GM20431 (cell line): Measurements from ENCODE around the gene CSGALNACT2.
"Not testable (repeated sequence)": the region's sequence is repeated elsewhere in the genome, so short reads cannot be mapped to it uniquely, and the experiment has no call there.

Experiments used
- in situ Hi-C: fragments of 300-500 bp; cut with MseI, MboI; formaldehyde crosslinking; loops from one replicate; pipeline ENCODE4 v1.15.0; 2020; ENCODE audit warnings: low sequenced_read_pairs; ENCODE audit not compliant: unreplicated experiment

The CSGALNACT2 gene

GRCh38 chr10:43209074-43209455 lies 70.8 kb downstream of the CSGALNACT2 start:
- in situ Hi-C loops: no loop called here

GRCh38 chr10:43209651-43210141 lies 71.5 kb downstream of the CSGALNACT2 start:
- in situ Hi-C loops: no loop called here

- in situ Hi-C loops: no loop called here
Observed at GRCh38 chr10:43210556-43210955, 72.3 kb downstream of the CSGALNACT2 start.

GRCh38 chr10:43211030-43211429 lies 72.8 kb downstream of the CSGALNACT2 start:
- in situ Hi-C loops: no loop called here

GRCh38 chr10:43211431-43212042 lies 73.3 kb downstream of the CSGALNACT2 start:
- in situ Hi-C loops: no loop called here

- in situ Hi-C loops: no loop called here
Observed at GRCh38 chr10:43212043-43212721, 73.9 kb downstream of the CSGALNACT2 start.

GRCh38 chr10:43214071-43214955 lies 76.1 kb downstream of the CSGALNACT2 start:
- in situ Hi-C loops: no loop called here

GRCh38 chr10:43214956-43215561 lies 76.8 kb downstream of the CSGALNACT2 start:
- in situ Hi-C loops: no loop called here

- in situ Hi-C loops: no loop called here
Observed at GRCh38 chr10:43215758-43216455, 77.7 kb downstream of the CSGALNACT2 start.

GRCh38 chr10:43216931-43217562 lies 78.8 kb downstream of the CSGALNACT2 start:
- in situ Hi-C loops: no loop called here

- in situ Hi-C loops: no loop called here
Observed at GRCh38 chr10:43217563-43218205, 79.4 kb downstream of the CSGALNACT2 start.

- in situ Hi-C loops: no loop called here
Observed at GRCh38 chr10:43218206-43218950, 80.1 kb downstream of the CSGALNACT2 start.

- in situ Hi-C loops: no loop called here
Observed at GRCh38 chr10:43218951-43219837, 80.9 kb downstream of the CSGALNACT2 start.

- in situ Hi-C loops: no loop called here
Observed at GRCh38 chr10:43219848-43220247, 81.6 kb downstream of the CSGALNACT2 start.

- in situ Hi-C loops: not testable (repeated sequence)
Observed at GRCh38 chr10:43220251-43220650, 82.0 kb downstream of the CSGALNACT2 start.

- in situ Hi-C loops: no loop called here
Observed at GRCh38 chr10:43220657-43221418, 82.6 kb downstream of the CSGALNACT2 start.
